ENCODE measurements around the gene FBP1. TPM values are rescaled to one million over a fixed set of nuclear protein-coding genes. Genes with fewer than 3 reads are reported as not detected.

Gene FBP1
- total RNA-seq, 4 donors from 2014 or later: 0.99 to 12.1 (median 6.6) TPM

DNA sequence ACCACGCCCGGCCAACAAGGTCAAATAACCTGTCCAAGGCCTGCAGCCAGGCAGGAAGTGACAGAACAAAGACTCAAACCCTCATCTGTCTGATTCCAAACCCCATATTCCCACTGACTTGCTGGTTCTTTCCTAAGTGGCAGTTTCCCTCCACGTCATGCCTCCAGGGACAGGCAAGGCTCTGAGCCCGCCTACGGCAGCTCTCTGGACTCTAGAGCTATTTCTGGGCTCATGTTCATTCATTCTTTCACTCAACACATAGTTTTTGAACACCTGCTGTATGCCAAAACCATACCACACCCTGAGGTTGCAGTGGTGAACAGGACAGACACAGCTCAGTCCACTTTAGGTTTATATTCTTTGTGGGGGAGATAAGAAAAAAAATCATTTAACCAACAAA is 5.2 kb upstream of the FBP1 start:
- TF ChIP-seq, protein P1, sequence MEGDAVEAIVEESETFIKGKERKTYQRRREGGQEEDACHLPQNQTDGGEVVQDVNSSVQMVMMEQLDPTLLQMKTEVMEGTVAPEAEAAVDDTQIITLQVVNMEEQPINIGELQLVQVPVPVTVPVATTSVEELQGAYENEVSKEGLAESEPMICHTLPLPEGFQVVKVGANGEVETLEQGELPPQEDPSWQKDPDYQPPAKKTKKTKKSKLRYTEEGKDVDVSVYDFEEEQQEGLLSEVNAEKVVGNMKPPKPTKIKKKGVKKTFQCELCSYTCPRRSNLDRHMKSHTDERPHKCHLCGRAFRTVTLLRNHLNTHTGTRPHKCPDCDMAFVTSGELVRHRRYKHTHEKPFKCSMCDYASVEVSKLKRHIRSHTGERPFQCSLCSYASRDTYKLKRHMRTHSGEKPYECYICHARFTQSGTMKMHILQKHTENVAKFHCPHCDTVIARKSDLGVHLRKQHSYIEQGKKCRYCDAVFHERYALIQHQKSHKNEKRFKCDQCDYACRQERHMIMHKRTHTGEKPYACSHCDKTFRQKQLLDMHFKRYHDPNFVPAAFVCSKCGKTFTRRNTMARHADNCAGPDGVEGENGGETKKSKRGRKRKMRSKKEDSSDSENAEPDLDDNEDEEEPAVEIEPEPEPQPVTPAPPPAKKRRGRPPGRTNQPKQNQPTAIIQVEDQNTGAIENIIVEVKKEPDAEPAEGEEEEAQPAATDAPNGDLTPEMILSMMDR (IDR thresholded peaks at IDR 0.05): no peak
- TF ChIP-seq POLR2A (IDR thresholded peaks at IDR 0.05): no peak
- intact Hi-C loops (cut with DNase I; ENCODE audit: low total_unique reads): no loop called here
- no peak for DNase-seq (ENCODE audit: low spot score in 2 of 2)
- WGBS, 2 donors: 68 to 71% methylated on average over 5 of the region's 5 CpGs
- no peak overlapping the region for H3K4me3 ChIP-seq (ENCODE audit: low read depth, poor library complexity, severe bottlenecking)

DNA sequence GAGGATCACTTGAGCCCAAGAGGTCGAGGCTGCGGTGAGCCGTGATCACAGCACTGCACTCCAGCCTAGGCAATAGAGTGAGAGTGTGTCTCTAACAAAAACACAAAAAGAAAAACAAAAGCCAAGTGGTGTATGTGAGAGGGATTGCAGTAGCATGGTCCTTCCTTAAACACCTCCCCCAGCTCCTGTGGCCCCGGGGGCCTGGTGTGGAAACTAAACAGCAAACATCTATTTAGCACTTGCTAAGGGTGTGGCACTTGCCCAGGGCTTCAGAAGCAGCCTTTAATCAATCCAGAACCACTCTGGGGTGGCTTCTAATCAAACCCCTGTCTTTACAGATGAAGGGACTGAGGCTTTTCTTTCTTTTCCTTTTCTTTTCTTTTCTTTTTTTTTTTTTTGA is 4.4 kb upstream of the FBP1 start:
- WGBS, 2 donors: 80 to 83% methylated on average over 4 of the region's 4 CpGs
- H3K4me3 ChIP-seq (ENCODE audit: low read depth, poor library complexity, severe bottlenecking): no peak overlapping the region
- no peak for TF ChIP-seq POLR2A (IDR thresholded peaks at IDR 0.05)
- TF ChIP-seq, protein P1 (IDR thresholded peaks at IDR 0.05): no peak
- no peak for DNase-seq (ENCODE audit: low spot score in 2 of 2)
- intact Hi-C loops (cut with DNase I; ENCODE audit: low total_unique reads): no loop called here

DNA sequence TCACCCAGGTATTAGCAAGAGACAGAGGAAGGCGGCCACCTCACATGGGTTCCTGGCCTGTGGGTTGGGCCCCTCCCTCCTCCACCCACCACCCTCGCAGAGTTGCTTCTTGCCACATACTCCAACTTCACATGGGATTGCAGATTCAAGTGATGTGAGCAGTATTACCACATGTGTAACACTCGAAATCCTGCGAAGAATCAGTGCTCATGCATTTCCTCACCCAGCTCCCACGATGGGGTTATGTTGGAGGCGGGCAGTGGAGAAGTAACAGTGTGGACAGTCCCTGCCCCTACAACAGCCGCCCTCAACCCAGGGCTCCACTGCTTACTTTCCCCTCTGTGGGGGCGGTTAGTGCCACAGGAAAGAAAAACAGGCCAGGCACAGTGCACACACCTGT is 3.9 kb upstream of the FBP1 start:
- intact Hi-C loops (cut with DNase I; ENCODE audit: low total_unique reads): no loop called here
- no peak for DNase-seq (ENCODE audit: low spot score in 2 of 2)
- WGBS, 2 donors: 88 to 89% methylated on average over 8 of the region's 8 CpGs
- TF ChIP-seq POLR2A (IDR thresholded peaks at IDR 0.05): no peak
- TF ChIP-seq, protein P1 (IDR thresholded peaks at IDR 0.05): no peak
- no peak overlapping the region for H3K4me3 ChIP-seq (ENCODE audit: low read depth, poor library complexity, severe bottlenecking)

DNA sequence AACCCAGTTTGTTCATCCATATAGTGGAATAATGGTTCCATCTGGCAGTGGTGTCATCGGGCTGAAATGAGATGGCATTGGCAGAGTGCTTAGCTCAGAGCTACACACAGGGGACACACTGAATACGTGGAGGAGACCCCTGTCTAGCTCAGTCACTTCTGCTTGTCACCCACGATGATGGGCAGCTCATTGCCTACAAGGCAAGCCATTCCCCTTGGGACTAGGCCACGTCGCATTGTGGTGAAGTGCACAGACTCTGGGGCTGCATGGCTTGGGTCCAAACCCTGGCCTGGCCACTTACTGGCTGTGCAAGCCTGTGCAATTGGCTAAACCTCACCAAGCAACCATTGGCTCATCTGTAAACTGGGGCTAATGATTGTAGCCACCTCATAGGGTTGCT is 3.2 kb upstream of the FBP1 start:
- H3K4me3 ChIP-seq (ENCODE audit: low read depth, poor library complexity, severe bottlenecking): no peak overlapping the region
- DNase-seq (ENCODE audit: low spot score in 2 of 2): no peak
- intact Hi-C loops (cut with DNase I; ENCODE audit: low total_unique reads): no loop called here
- 85 to 92% methylated on average over 3 to 5 of the region's 5 CpGs for WGBS, 2 donors
- TF ChIP-seq POLR2A (IDR thresholded peaks at IDR 0.05): no peak
- TF ChIP-seq, protein P1 (IDR thresholded peaks at IDR 0.05): no peak

DNA sequence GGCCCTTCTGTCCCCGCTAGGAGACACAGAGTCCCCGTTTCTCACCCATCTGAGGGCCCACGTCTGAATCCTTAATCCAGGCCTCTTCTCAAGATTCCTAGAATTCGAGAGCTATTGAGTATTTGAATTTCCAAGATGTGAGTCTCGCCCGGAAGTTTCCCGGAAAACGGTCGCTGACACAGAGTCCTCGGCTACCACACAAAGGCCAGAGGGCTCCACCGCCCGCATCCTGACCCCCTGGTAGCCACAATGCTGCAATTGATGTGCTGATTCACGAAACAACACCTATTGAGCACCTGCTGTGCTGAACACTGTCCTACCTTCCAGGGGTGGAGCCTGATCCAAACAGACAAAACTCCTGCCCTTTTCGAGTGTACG is 670 bp upstream of the FBP1 start:
- intact Hi-C loops (cut with DNase I; ENCODE audit: low total_unique reads): no loop called here
- TF ChIP-seq POLR2A (IDR thresholded peaks at IDR 0.05): no peak
- TF ChIP-seq, protein P1 (IDR thresholded peaks at IDR 0.05): no peak
- no peak overlapping the region for H3K4me3 ChIP-seq (ENCODE audit: low read depth, poor library complexity, severe bottlenecking)
- no peak for DNase-seq (ENCODE audit: low spot score in 2 of 2)
- 78 to 85% methylated on average over 15 of the region's 15 CpGs for WGBS, 2 donors

DNA sequence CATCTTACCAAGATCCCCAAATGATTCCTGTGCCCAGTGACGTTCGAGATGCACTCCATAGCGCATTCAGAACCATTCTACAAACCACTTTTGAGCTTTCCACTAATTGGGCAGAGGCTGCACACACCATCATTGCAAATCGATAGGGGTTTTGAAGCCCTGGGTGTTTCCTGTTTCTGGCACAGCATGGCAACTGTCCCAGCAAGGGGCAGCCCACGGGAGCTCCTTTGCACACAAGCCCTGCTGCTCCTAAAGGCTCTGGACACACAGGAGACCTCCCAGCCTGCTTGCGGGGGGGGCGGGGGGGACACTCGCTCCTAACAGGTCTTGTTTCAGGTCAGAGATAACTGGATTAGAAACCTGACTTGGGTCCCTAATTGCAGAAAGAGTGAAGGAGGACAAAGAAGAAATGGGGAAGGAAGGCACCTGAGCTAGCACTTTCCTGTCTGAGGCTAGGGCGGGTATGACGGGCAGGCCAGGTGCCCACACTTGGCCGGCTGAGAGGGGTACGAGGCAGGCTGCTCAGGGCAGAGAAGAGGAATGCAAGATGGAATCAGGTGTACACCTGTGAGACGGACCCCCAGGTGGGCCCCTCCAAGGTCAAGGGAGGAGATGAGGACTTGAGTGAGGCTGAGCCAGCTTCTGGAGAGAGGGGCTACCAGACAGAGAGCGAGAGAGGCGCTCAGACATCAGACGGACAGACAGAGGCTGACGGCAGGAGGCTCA is 820 bp downstream of the FBP1 start:
- intact Hi-C loops (cut with DNase I; ENCODE audit: low total_unique reads): no loop called here
- TF ChIP-seq, protein P1 (IDR thresholded peaks at IDR 0.05): no peak
- no peak for TF ChIP-seq POLR2A (IDR thresholded peaks at IDR 0.05)

More for the DNA sequence above, 820 bp downstream of the FBP1 start:
- WGBS, 2 donors: 69 to 77% methylated on average over 16 to 17 of the region's 17 CpGs
- peak overlapping the region; percentile 22 for H3K4me3 ChIP-seq (ENCODE audit: low read depth, poor library complexity, severe bottlenecking)
- no peak for DNase-seq (ENCODE audit: low spot score in 2 of 2)

Measured in lower leg skin (tissue), 4 donors.